ENCODE data around the gene HHAT.

DNA sequence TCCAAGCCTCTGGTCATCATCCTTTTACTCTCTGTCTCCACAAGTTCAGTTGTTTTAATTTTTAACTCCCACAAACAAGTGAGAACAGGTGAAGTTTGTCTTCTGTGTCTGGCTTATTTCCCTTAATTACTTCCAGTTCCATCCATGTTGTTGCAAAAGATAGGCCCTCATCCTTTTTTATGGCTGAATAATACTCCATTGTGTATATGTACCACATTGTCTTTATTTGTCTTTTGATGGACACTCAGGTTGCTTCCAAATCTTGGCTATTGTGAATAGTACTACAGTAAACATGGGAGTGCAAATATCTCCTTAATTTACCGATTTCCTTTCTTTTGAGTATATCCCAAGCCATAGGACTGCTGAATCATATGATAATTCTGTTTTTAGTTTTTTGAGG lies 262.5 kb downstream of the HHAT start:
- TF ChIP-seq, protein P1, sequence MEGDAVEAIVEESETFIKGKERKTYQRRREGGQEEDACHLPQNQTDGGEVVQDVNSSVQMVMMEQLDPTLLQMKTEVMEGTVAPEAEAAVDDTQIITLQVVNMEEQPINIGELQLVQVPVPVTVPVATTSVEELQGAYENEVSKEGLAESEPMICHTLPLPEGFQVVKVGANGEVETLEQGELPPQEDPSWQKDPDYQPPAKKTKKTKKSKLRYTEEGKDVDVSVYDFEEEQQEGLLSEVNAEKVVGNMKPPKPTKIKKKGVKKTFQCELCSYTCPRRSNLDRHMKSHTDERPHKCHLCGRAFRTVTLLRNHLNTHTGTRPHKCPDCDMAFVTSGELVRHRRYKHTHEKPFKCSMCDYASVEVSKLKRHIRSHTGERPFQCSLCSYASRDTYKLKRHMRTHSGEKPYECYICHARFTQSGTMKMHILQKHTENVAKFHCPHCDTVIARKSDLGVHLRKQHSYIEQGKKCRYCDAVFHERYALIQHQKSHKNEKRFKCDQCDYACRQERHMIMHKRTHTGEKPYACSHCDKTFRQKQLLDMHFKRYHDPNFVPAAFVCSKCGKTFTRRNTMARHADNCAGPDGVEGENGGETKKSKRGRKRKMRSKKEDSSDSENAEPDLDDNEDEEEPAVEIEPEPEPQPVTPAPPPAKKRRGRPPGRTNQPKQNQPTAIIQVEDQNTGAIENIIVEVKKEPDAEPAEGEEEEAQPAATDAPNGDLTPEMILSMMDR (IDR thresholded peaks at IDR 0.05; ENCODE audit: low read depth, low read length), result no peak
- TF ChIP-seq, protein P2, sequence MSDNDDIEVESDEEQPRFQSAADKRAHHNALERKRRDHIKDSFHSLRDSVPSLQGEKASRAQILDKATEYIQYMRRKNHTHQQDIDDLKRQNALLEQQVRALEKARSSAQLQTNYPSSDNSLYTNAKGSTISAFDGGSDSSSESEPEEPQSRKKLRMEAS (IDR thresholded peaks at IDR 0.05; ENCODE audit: low read depth, low read length), result no peak
